Coronary artery (tissue), 2 donors: ENCODE measurements around the gene KHSRP.
"Not testable (repeated sequence)": the region's sequence is repeated elsewhere in the genome, so short reads cannot be mapped to it uniquely, and the experiment has no call there.

Source experiments
- DNase-seq: peaks from one replicate; pipeline ENCODE4 v3.0.0-alpha.2; 2017; ENCODE audit warnings: low spot score
- H3K27ac ChIP-seq, 2 donors: fragments of 200-600 bp; sonication (generic); one replicate each; pipeline ENCODE4 v1.5.1; 2016 to 2019
- H3K4me3 ChIP-seq: fragments of 200-600 bp; sonication (generic); 2 replicates; pipeline ENCODE4 v1.5.1; 2016; ENCODE audit warnings: mild to moderate bottlenecking, moderate library complexity
- CTCF ChIP-seq: fragments of 200-600 bp; sonication (generic); IDR thresholded peaks from one replicate; pipeline ENCODE4 v1.5.1; 2019; ENCODE audit warnings: antibody characterized with exemption

KHSRP gene

GRCh38 chr19:6439743-6440142 is 15.1 kb upstream of the KHSRP start:
- Histone ChIP-seq H3K4me3 (no peak overlapping the region), H3K27ac (no peak overlapping the region)
- no peak for TF ChIP-seq CTCF
- no peak for DNase-seq

GRCh38 chr19:6433663-6434062 is 9.1 kb upstream of the KHSRP start, which contains the start of gene SLC25A41:
SLC25A41 (minus strand) TSS chr19:6433763; CDS start chr19:6433693, 70 bp downstream.
- no peak within 1 kb of the TSS for H3K27ac ChIP-seq
- no peak for DNase-seq
- no peak within 1 kb of the TSS for H3K4me3 ChIP-seq
- no peak for TF ChIP-seq CTCF

GRCh38 chr19:6433165-6433564 is 8.6 kb upstream of the KHSRP start:
- Histone ChIP-seq H3K27ac (no peak overlapping the region), H3K4me3 (no peak overlapping the region)
- DNase-seq = no peak
- no peak for TF ChIP-seq CTCF

- no peak for TF ChIP-seq CTCF
- DNase-seq = no peak
- no peak overlapping the region for H3K27ac ChIP-seq
- no peak overlapping the region for H3K4me3 ChIP-seq
Measured at GRCh38 chr19:6431891-6432290, 7.3 kb upstream of the KHSRP start.

- no peak for TF ChIP-seq CTCF
- DNase-seq = no peak
- Histone ChIP-seq H3K27ac (no peak overlapping the region), H3K4me3 (no peak overlapping the region)
Measured at GRCh38 chr19:6429419-6430221, 5.0 kb upstream of the KHSRP start.

- not testable (repeated sequence) for H3K27ac ChIP-seq, H3K4me3 ChIP-seq, DNase-seq
Measured at GRCh38 chr19:6428692-6429418, 4.2 kb upstream of the KHSRP start.

- no peak for DNase-seq
- no peak for TF ChIP-seq CTCF
- no peak overlapping the region for H3K4me3 ChIP-seq
- H3K27ac ChIP-seq = no peak overlapping the region
Measured at GRCh38 chr19:6427131-6427530, 2.5 kb upstream of the KHSRP start.
